Upper lobe of left lung (tissue), 6 donors: ENCODE results near the gene ANKZF1. TPM values are rescaled to one million over a fixed set of nuclear protein-coding genes. Genes with fewer than 3 reads are reported as not detected.

Source experiments
- ATAC-seq, 2 donors: fragments of 200-7000 bp; cut with Tn5 transposase; one replicate each; pipeline ENCODE4 v1.9.1; 2022; ENCODE audit warnings: mild to moderate bottlenecking in 2 of 2, moderate library complexity in 2 of 2; ENCODE audit not compliant: low FRiP score in 2 of 2
- DNase-seq, 2 donors: peaks; one replicate each; pipeline ENCODE4 v3.0.0-alpha.2; 2019 to 2020
- H3K27ac ChIP-seq, 4 donors: fragments of 200-600 bp; sonication (generic); one replicate each; pipeline ENCODE4 v1.5.1; 2016 to 2019
- H3K27me3 ChIP-seq, 4 donors: fragments of 200-600 bp; sonication (generic); one replicate each; pipeline ENCODE4 v1.5.1; 2017 to 2019
- H3K36me3 ChIP-seq, 4 donors: fragments of 200-600 bp; sonication (generic); one replicate each; pipeline ENCODE4 v1.5.1; 2016 to 2019
- H3K4me1 ChIP-seq, 4 donors: fragments of 200-600 bp; sonication (generic); one replicate each; pipeline ENCODE4 v1.5.1; 2018 to 2019
- H3K4me3 ChIP-seq, 4 donors: fragments of 200-600 bp; sonication (generic); one replicate each; pipeline ENCODE4 v1.5.1; 2017 to 2019; ENCODE audit warnings: mild to moderate bottlenecking in 2 of 4, moderate library complexity in 1 of 4
- H3K9me3 ChIP-seq, 4 donors: fragments of 200-600 bp; sonication (generic); one replicate each; pipeline ENCODE4 v1.5.1; 2018 to 2019
- EP300 ChIP-seq, 4 donors: sonication (generic); formaldehyde crosslinking; IDR thresholded peaks; one replicate each; pipeline ENCODE4 v1.5.1; 2017; ENCODE audit warnings: antibody characterized with exemption in 4 of 4, control low read depth in 2 of 4
- POLR2A ChIP-seq, 4 donors: fragments of 450-650 bp; IDR thresholded peaks; one replicate each; pipeline ENCODE4 v1.5.1; 2016 to 2017; ENCODE audit warnings: antibody characterized with exemption in 4 of 4, mild to moderate bottlenecking in 2 of 4
- POLR2AphosphoS5 ChIP-seq, 2 donors: sonication (generic); formaldehyde crosslinking; IDR thresholded peaks; one replicate each; pipeline ENCODE4 v1.5.1; 2017; ENCODE audit warnings: antibody characterized with exemption in 2 of 2
- WGBS, 2 donors: methylation state at CpG; one replicate each; pipeline ENCODE4 v1.1.5; 2017 to 2018; 5-methylcytosine and 5-hydroxymethylcytosine counted together
- total RNA-seq, 6 donors: library from RNA; depleted of rRNA in 4 of 6; stranded (reverse); fragments of >200 nt in 4 of 6; gene quantifications; one replicate each; pipeline versions ENCODE4 v1.1.0 to v1.2.1, GENCODE V29; 2016 to 2021
- TF ChIP-seq, protein P1 (sequence below), 6 experiments: fragments of 450-650 bp in 4 of 6; fragments of 200-600 bp in 2 of 6; sonication (generic) in 2 of 6; IDR thresholded peaks; one replicate each; pipeline ENCODE4 v1.5.1; 2016 to 2019; ENCODE audit warnings: antibody characterized with exemption in 6 of 6
- donor health status: DM: no; HTN: no; CAD: no; lungs with moderate emphysema.
- donor health status: DM: no; HTN: yes; CAD: no; lungs with severe emphysema.

ANKZF1 gene, protein sequence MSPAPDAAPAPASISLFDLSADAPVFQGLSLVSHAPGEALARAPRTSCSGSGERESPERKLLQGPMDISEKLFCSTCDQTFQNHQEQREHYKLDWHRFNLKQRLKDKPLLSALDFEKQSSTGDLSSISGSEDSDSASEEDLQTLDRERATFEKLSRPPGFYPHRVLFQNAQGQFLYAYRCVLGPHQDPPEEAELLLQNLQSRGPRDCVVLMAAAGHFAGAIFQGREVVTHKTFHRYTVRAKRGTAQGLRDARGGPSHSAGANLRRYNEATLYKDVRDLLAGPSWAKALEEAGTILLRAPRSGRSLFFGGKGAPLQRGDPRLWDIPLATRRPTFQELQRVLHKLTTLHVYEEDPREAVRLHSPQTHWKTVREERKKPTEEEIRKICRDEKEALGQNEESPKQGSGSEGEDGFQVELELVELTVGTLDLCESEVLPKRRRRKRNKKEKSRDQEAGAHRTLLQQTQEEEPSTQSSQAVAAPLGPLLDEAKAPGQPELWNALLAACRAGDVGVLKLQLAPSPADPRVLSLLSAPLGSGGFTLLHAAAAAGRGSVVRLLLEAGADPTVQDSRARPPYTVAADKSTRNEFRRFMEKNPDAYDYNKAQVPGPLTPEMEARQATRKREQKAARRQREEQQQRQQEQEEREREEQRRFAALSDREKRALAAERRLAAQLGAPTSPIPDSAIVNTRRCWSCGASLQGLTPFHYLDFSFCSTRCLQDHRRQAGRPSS
- 100 to 1,000 TPM in 2 of 6 donors, 10 to 100 TPM in 4; 26.0 to 339 (median 67.2) TPM for total RNA-seq

DNA sequence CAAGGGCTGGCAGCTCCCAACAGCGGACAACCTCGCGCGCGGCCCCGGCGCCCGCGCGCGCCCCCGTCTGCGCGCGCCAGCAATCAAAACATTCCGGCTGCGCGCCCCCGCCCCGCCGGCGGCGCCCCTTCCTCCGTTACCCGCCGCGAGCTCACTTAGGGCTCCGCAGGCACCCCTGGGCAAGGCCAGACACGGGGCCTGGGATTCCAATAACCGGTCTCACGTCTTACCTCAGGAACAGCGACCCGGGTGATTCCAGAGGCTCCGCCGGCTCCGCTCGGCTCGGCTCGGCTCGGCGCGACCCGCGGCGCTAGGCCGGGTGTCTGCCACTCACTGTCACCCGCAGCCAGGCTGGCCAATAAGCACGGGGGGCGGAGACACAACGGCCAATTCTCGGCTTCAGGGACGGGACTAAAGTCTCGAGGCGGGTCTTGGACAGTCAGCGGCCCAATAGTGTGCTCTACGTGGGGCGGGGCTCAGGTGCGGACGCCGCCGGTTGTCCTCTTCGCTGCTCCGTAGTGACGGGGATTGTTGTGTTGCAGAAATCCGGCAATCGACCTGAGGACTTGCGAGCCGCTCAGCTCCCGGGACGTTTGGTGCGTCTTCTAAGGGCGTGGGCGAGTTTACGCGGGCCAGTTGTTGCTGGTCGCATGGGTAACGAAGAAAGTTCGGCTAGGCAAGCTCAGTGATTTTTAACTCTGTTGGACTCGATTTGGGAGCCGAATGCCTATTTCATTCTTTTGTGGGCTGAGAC lies at the start of gene ANKZF1, which contains the start of gene ATG9A:
Gene ANKZF1 (plus strand): TSS at position 502 of the 754 bp plus-strand sequence. CDS start 452 bp downstream, outside the sequence.
Gene ATG9A (minus strand): TSS at position 332 of the 754 bp plus-strand sequence. CDS start 1,612 bp downstream, outside the sequence.
- ATAC-seq: peak; percentile 99
- peak; percentile 96 to 99 for DNase-seq
- H3K27me3 ChIP-seq: no peaks in the 10 kb centered on the region
- peaks cover 23 to 42% (median 28%) of the 10 kb centered on the region in 4 donors for H3K4me1 ChIP-seq
- H3K4me3 ChIP-seq: peak within 1 kb of the TSS; percentile 81 to 92 (median 86)
- TF ChIP-seq POLR2AphosphoS5 (IDR thresholded peaks at IDR 0.05) (peak; percentile 94 to 98), EP300 (IDR thresholded peaks at IDR 0.05) (peak in 1 of 4 donors; percentile 78), POLR2A (IDR thresholded peaks at IDR 0.05) (peak; percentile 20 to 93 (median 76))
- TF ChIP-seq, protein P1, sequence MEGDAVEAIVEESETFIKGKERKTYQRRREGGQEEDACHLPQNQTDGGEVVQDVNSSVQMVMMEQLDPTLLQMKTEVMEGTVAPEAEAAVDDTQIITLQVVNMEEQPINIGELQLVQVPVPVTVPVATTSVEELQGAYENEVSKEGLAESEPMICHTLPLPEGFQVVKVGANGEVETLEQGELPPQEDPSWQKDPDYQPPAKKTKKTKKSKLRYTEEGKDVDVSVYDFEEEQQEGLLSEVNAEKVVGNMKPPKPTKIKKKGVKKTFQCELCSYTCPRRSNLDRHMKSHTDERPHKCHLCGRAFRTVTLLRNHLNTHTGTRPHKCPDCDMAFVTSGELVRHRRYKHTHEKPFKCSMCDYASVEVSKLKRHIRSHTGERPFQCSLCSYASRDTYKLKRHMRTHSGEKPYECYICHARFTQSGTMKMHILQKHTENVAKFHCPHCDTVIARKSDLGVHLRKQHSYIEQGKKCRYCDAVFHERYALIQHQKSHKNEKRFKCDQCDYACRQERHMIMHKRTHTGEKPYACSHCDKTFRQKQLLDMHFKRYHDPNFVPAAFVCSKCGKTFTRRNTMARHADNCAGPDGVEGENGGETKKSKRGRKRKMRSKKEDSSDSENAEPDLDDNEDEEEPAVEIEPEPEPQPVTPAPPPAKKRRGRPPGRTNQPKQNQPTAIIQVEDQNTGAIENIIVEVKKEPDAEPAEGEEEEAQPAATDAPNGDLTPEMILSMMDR (IDR thresholded peaks at IDR 0.05): peak in 3 of 6 experiments; percentile 14 to 18 (median 18)
- H3K9me3 ChIP-seq: no peaks in the 10 kb centered on the region
- H3K27ac ChIP-seq: peak within 1 kb of the TSS; percentile 94 to 97 (median 96)
- WGBS, 2 donors: 2% methylated on average over 44 of the region's 80 CpGs; no CpG with 5 or more reads in 1 of the 2 donors
- H3K36me3 ChIP-seq: peaks cover 32 to 57% (median 41%) of the 10 kb centered on the region in 4 donors

DNA sequence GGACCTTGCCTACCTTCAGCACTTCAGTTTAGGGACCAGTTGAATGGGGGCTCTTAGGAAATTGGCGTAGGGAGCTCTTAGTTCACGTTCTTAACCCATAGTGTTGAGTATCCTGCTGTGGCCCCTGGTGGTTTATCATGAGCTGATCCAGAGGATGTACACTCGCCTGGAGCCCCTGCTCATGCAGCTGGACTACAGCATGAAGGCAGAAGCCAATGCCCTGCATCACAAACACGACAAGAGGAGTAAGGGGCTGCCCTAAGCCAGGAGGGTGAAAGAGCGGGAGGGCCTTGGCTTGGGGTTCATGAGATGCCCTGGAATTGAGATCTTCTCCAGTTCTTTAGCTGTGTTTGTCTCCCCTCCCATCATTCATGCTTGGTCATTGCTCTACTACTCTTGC lies 48.6 kb upstream of the ANKZF1 start:
- ATAC-seq (no peak), DNase-seq (no peak)
- Histone ChIP-seq H3K4me3 (no peak overlapping the region), H3K27me3 (no peaks in the 10 kb centered on the region), H3K27ac (no peak overlapping the region), H3K4me1 (peaks cover 14 to 21% (median 14%) of the 10 kb centered on the region in 4 donors), H3K9me3 (no peaks in the 10 kb centered on the region), H3K36me3 (peaks cover 22 to 55% (median 44%) of the 10 kb centered on the region in 4 donors)
- 86 to 94% methylated on average over 5 of the region's 5 CpGs for WGBS, 2 donors
- TF ChIP-seq, protein P1 (IDR thresholded peaks at IDR 0.05): no peak
- TF ChIP-seq POLR2A (IDR thresholded peaks at IDR 0.05): no peak
- no peak for TF ChIP-seq EP300 (IDR thresholded peaks at IDR 0.05)
- no peak for TF ChIP-seq POLR2AphosphoS5 (IDR thresholded peaks at IDR 0.05)

DNA sequence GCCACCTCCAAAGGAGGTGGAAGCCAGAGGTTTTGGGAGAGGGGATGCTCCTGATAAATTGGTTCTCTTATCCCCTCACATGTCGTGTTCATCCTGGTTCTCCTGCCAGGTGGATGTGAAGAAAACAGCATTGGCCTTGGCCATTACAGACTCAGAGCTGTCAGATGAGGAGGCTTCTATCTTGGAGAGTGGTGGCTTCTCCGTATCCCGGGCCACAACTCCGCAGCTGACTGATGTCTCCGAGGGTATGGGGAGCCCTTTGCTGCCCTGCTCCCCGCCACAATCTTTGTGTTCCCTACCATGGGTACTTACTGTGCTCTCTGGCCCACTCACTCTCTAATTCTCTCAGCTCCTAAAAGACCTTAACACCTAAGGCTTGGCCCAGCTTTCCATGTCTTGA lies 48.1 kb upstream of the ANKZF1 start:
- peaks cover 22 to 55% (median 44%) of the 10 kb centered on the region in 4 donors for H3K36me3 ChIP-seq
- no peaks in the 10 kb centered on the region for H3K27me3 ChIP-seq
- no peak overlapping the region for H3K4me3 ChIP-seq
- H3K4me1 ChIP-seq: peaks cover 12 to 17% (median 13%) of the 10 kb centered on the region in 4 donors
- H3K9me3 ChIP-seq: no peaks in the 10 kb centered on the region
- WGBS, 2 donors: 93% methylated on average over 6 of the region's 6 CpGs
- no peak for ATAC-seq
- DNase-seq: no peak
- peak overlapping the region in 1 of 4 donors; percentile 47 for H3K27ac ChIP-seq
- TF ChIP-seq, protein P1 (IDR thresholded peaks at IDR 0.05): no peak
- no peak for TF ChIP-seq POLR2AphosphoS5 (IDR thresholded peaks at IDR 0.05)
- TF ChIP-seq POLR2A (IDR thresholded peaks at IDR 0.05): no peak

DNA sequence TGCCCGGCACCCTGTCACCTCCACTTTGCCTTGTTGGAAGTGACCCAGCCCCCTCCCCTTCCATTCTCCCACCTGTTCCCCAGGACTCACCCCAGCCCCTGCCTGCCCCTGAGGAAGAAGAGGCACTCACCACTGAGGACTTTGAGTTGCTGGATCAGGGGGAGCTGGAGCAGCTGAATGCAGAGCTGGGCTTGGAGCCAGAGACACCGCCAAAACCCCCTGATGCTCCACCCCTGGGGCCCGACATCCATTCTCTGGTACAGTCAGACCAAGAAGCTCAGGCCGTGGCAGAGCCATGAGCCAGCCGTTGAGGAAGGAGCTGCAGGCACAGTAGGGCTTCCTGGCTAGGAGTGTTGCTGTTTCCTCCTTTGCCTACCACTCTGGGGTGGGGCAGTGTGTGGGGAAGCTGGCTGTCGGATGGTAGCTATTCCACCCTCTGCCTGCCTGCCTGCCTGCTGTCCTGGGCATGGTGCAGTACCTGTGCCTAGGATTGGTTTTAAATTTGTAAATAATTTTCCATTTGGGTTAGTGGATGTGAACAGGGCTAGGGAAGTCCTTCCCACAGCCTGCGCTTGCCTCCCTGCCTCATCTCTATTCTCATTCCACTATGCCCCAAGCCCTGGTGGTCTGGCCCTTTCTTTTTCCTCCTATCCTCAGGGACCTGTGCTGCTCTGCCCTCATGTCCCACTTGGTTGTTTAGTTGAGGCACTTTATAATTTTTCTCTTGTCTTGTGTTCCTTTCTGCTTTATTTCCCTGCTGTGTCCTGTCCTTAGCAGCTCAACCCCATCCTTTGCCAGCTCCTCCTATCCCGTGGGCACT lies 47.1 kb upstream of the ANKZF1 start:
- TF ChIP-seq EP300 (IDR thresholded peaks at IDR 0.05) (no peak), POLR2AphosphoS5 (IDR thresholded peaks at IDR 0.05) (no peak), POLR2A (IDR thresholded peaks at IDR 0.05) (no peak)
- TF ChIP-seq, protein P1 (IDR thresholded peaks at IDR 0.05): no peak
- peaks cover 22 to 55% (median 44%) of the 10 kb centered on the region in 4 donors for H3K36me3 ChIP-seq

More for the DNA sequence above, 47.1 kb upstream of the ANKZF1 start:
- H3K4me3 ChIP-seq: no peak overlapping the region
- H3K27ac ChIP-seq: peak overlapping the region in 1 of 4 donors; percentile 47
- 65 to 69% methylated on average over 5 to 8 of the region's 8 CpGs for WGBS, 2 donors
- no peaks in the 10 kb centered on the region for H3K27me3 ChIP-seq
- H3K9me3 ChIP-seq: no peaks in the 10 kb centered on the region
- peaks cover 12 to 17% (median 13%) of the 10 kb centered on the region in 4 donors for H3K4me1 ChIP-seq
- DNase-seq: peak in 1 of 2 donors; percentile 51
- peak in 1 of 2 donors; percentile 38 for ATAC-seq
